CD8-positive, alpha-beta memory T cell (primary cell): ENCODE measurements around the gene KCNE3. TPM values are rescaled to one million over a fixed set of nuclear protein-coding genes. Genes with fewer than 3 reads are reported as not detected.

Experiments used
- CTCF ChIA-PET: fragments of 350-600 bp; sonication (Branson Sonifier 250); formaldehyde crosslinking; loops from one replicate; lab custom pipeline; 2021; ENCODE audit warnings: antibody characterized with exemption; lab: Charles Lee
- POLR2A ChIA-PET: fragments of 350-600 bp; sonication (Branson Sonifier 250); formaldehyde crosslinking; loops from one replicate; lab custom pipeline; 2021; ENCODE audit warnings: antibody characterized with exemption; lab: Charles Lee
- DNase-seq, 5 donors: peaks; one replicate each; pipeline versions ENCODE4 v3.0.0 to v3.0.0-alpha.2; 2020 to 2022; ENCODE audit warnings: mixed read lengths in 1 of 5
- H3K27ac ChIP-seq: one replicate; pipeline ENCODE4 v1.7.0; 2013; ENCODE audit warnings: low read depth, mild to moderate bottlenecking, low read length, moderate library complexity
- H3K27me3 ChIP-seq: 2 replicates; pipeline ENCODE4 v1.7.0; 2013; ENCODE audit warnings: low read length, mild to moderate bottlenecking; ENCODE audit not compliant: insufficient read depth, poor library complexity, severe bottlenecking
- H3K36me3 ChIP-seq: 2 replicates; pipeline ENCODE4 v1.7.0; 2013; ENCODE audit warnings: mild to moderate bottlenecking, low read length, moderate library complexity; ENCODE audit not compliant: insufficient read depth
- H3K4me1 ChIP-seq: 2 replicates; pipeline ENCODE4 v1.7.0; 2013; ENCODE audit warnings: mild to moderate bottlenecking, low read length, moderate library complexity; ENCODE audit not compliant: insufficient read depth
- H3K4me3 ChIP-seq: 2 replicates; pipeline ENCODE4 v1.7.0; 2013; ENCODE audit warnings: mild to moderate bottlenecking, low read length
- H3K9me3 ChIP-seq: 2 replicates; pipeline ENCODE4 v1.7.0; 2013; ENCODE audit warnings: mild to moderate bottlenecking, low read length
- H3K27ac Mint-ChIP-seq, 8 donors: one replicate each; pipeline ENCODE4 v1.8.0; 2020 to 2021; ENCODE audit warnings: mixed read lengths in 8 of 8, mild to moderate bottlenecking in 6 of 8, inconsistent platforms in 3 of 8, moderate library complexity in 3 of 8
- H3K27me3 Mint-ChIP-seq, 2 donors: one replicate each; pipeline ENCODE4 v1.8.0; 2020 to 2021; ENCODE audit warnings: mixed read lengths in 2 of 2, mild to moderate bottlenecking in 1 of 2, moderate library complexity in 1 of 2
- H3K36me3 Mint-ChIP-seq, 3 donors: one replicate each; pipeline ENCODE4 v1.8.0; 2020 to 2021; ENCODE audit warnings: mixed read lengths in 3 of 3, inconsistent platforms in 1 of 3, mild to moderate bottlenecking in 1 of 3
- H3K4me1 Mint-ChIP-seq, 3 donors: one replicate each; pipeline ENCODE4 v1.8.0; 2020 to 2021; ENCODE audit warnings: mixed read lengths in 3 of 3, inconsistent platforms in 1 of 3, mild to moderate bottlenecking in 1 of 3
- H3K4me3 Mint-ChIP-seq, 7 donors: one replicate each; pipeline ENCODE4 v1.8.0; 2020 to 2021; ENCODE audit warnings: mixed read lengths in 7 of 7, mild to moderate bottlenecking in 6 of 7, moderate library complexity in 4 of 7, inconsistent platforms in 2 of 7
- H3K9me3 Mint-ChIP-seq, 5 donors: one replicate each; pipeline ENCODE4 v1.8.0; 2020 to 2022; ENCODE audit warnings: mixed read lengths in 5 of 5, mild to moderate bottlenecking in 3 of 5, moderate library complexity in 2 of 5, inconsistent platforms in 1 of 5
- polyA plus RNA-seq: library from polyadenylated mRNA; unstranded; fragments of 300-500 nt; fragmentation: Illumina TruSeq; gene quantifications from one replicate; pipeline ENCODE4 v1.2.3, GENCODE V29; 2021
- total RNA-seq, 2 experiments: library from RNA; stranded (reverse); gene quantifications; one replicate each; pipeline ENCODE4 v1.2.3, GENCODE V29; 2021

The KCNE3 gene
- total RNA-seq: under 1 TPM in 1 of 2 experiments, not detected in 1; 0.07 TPM
- polyA plus RNA-seq: not detected

- Mint-ChIP-seq H3K27ac (no peak within 1 kb of the TSS), H3K4me3 (peak within 1 kb of the TSS in 1 of 7 donors; percentile 33), H3K27me3 (peaks cover 30 to 54% of the 10 kb centered on the region in 2 donors), H3K4me1 (peaks cover 0 to 7% (median 1%) of the 10 kb centered on the region in 3 donors), H3K9me3 (no peaks in the 10 kb centered on the region), H3K36me3 (no peaks in the 10 kb centered on the region)
- Histone ChIP-seq H3K27ac (no peak within 1 kb of the TSS), H3K9me3 (no peaks in the 10 kb centered on the region), H3K4me1 (no peaks in the 10 kb centered on the region), H3K4me3 (no peak within 1 kb of the TSS), H3K36me3 (no peaks in the 10 kb centered on the region), H3K27me3 (peaks cover 4% of the 10 kb centered on the region)
- POLR2A ChIA-PET: no interaction called here
- CTCF ChIA-PET: interaction anchor here (1.1 kb wide), 1 partner anchor 14 kb away, joined by 3 read pairs; no protein-coding TSS in a partner anchor
- DNase-seq: no peak
These were observed at the start of gene KCNE3 for GRCh38 chr11:74466916-74467885. Gene KCNE3 (minus strand): TSS chr11:74467549. CDS start chr11:74457563, 9,986 bp downstream.

GRCh38 chr11:74507582-74507981 lies 40.2 kb upstream of the KCNE3 start:
- Mint-ChIP-seq H3K36me3 (peaks cover 0 to 4% (median 0%) of the 10 kb centered on the region in 3 donors), H3K4me1 (no peaks in the 10 kb centered on the region), H3K4me3 (no peak overlapping the region), H3K9me3 (peaks cover 0 to 10% (median 9%) of the 10 kb centered on the region in 5 donors), H3K27ac (no peak overlapping the region), H3K27me3 (peaks cover 2 to 17% of the 10 kb centered on the region in 2 donors)
- Histone ChIP-seq H3K27ac (no peak overlapping the region), H3K4me1 (no peaks in the 10 kb centered on the region), H3K9me3 (no peaks in the 10 kb centered on the region), H3K4me3 (no peak overlapping the region), H3K36me3 (no peaks in the 10 kb centered on the region), H3K27me3 (no peaks in the 10 kb centered on the region)
- POLR2A ChIA-PET: no interaction called here
- CTCF ChIA-PET: no interaction called here
- DNase-seq: no peak

GRCh38 chr11:74506823-74507222 lies 39.5 kb upstream of the KCNE3 start:
- Mint-ChIP-seq H3K4me1 (no peaks in the 10 kb centered on the region), H3K27ac (no peak overlapping the region), H3K27me3 (peaks cover 2 to 10% of the 10 kb centered on the region in 2 donors), H3K4me3 (no peak overlapping the region), H3K36me3 (peaks cover 0 to 9% (median 0%) of the 10 kb centered on the region in 3 donors), H3K9me3 (peaks cover 0 to 14% (median 13%) of the 10 kb centered on the region in 5 donors)
- no peaks in the 10 kb centered on the region for H3K4me1 ChIP-seq
- H3K9me3 ChIP-seq: no peaks in the 10 kb centered on the region
- H3K27me3 ChIP-seq: no peaks in the 10 kb centered on the region
- H3K27ac ChIP-seq: no peak overlapping the region
- DNase-seq: no peak
- H3K36me3 ChIP-seq: no peaks in the 10 kb centered on the region
- ChIA-PET CTCF (no interaction called here), POLR2A (no interaction called here)
- no peak overlapping the region for H3K4me3 ChIP-seq

GRCh38 chr11:74505911-74506310 lies 38.6 kb upstream of the KCNE3 start:
- Histone ChIP-seq H3K27me3 (no peaks in the 10 kb centered on the region), H3K27ac (no peak overlapping the region), H3K4me1 (no peaks in the 10 kb centered on the region), H3K36me3 (no peaks in the 10 kb centered on the region), H3K4me3 (no peak overlapping the region), H3K9me3 (no peaks in the 10 kb centered on the region)
- no peaks in the 10 kb centered on the region for H3K4me1 Mint-ChIP-seq
- peaks cover 0 to 17% (median 14%) of the 10 kb centered on the region in 5 donors for H3K9me3 Mint-ChIP-seq
- H3K27me3 Mint-ChIP-seq: peaks cover 0 to 4% of the 10 kb centered on the region in 2 donors
- H3K36me3 Mint-ChIP-seq: peaks cover 0 to 15% (median 0%) of the 10 kb centered on the region in 3 donors
- no peak overlapping the region for H3K4me3 Mint-ChIP-seq
- DNase-seq: no peak
- H3K27ac Mint-ChIP-seq: no peak overlapping the region
- ChIA-PET POLR2A (no interaction called here), CTCF (no interaction called here)

- Histone ChIP-seq H3K36me3 (no peaks in the 10 kb centered on the region), H3K9me3 (no peaks in the 10 kb centered on the region), H3K4me3 (no peak overlapping the region), H3K27me3 (no peaks in the 10 kb centered on the region), H3K27ac (peak overlapping the region; percentile 29), H3K4me1 (no peaks in the 10 kb centered on the region)
- Mint-ChIP-seq H3K27me3 (no peaks in the 10 kb centered on the region), H3K27ac (no peak overlapping the region), H3K4me1 (no peaks in the 10 kb centered on the region), H3K36me3 (peaks cover 0 to 17% (median 0%) of the 10 kb centered on the region in 3 donors), H3K4me3 (no peak overlapping the region), H3K9me3 (peaks cover 0 to 16% (median 14%) of the 10 kb centered on the region in 5 donors)
- DNase-seq: no peak
- POLR2A ChIA-PET: interaction anchor here (0.9 kb wide), 1 partner anchor 11 kb away, joined by 3 read pairs; the partner anchor contains the start of gene LIPT2
- CTCF ChIA-PET: interaction anchor here (0.5 kb wide), 1 partner anchor 133 kb away, joined by 3 read pairs; no protein-coding TSS in a partner anchor
These were observed 36.8 kb upstream of the KCNE3 start for GRCh38 chr11:74504100-74504691.

- CTCF ChIA-PET: interaction anchor here (1.5 kb wide), 1 partner anchor 43 kb away, joined by 3 read pairs; no protein-coding TSS in a partner anchor
- Mint-ChIP-seq H3K4me3 (peak overlapping the region in 1 of 7 donors; percentile 64), H3K4me1 (peaks cover 18 to 30% (median 19%) of the 10 kb centered on the region in 3 donors), H3K27me3 (no peaks in the 10 kb centered on the region), H3K27ac (peak overlapping the region in 2 of 8 donors; percentile 35 to 47), H3K9me3 (no peaks in the 10 kb centered on the region), H3K36me3 (peaks cover 1 to 9% (median 9%) of the 10 kb centered on the region in 3 donors)
- POLR2A ChIA-PET: no interaction called here
- Histone ChIP-seq H3K9me3 (no peaks in the 10 kb centered on the region), H3K4me1 (peaks cover 9% of the 10 kb centered on the region), H3K4me3 (no peak overlapping the region), H3K27me3 (no peaks in the 10 kb centered on the region), H3K27ac (no peak overlapping the region), H3K36me3 (peaks cover 4% of the 10 kb centered on the region)
- no peak for DNase-seq
These were observed 27.6 kb upstream of the KCNE3 start for GRCh38 chr11:74494916-74495315.

GRCh38 chr11:74493791-74494630 lies 26.7 kb upstream of the KCNE3 start:
- no peak for DNase-seq
- Mint-ChIP-seq H3K4me1 (peaks cover 18 to 30% (median 19%) of the 10 kb centered on the region in 3 donors), H3K9me3 (no peaks in the 10 kb centered on the region), H3K27me3 (no peaks in the 10 kb centered on the region), H3K27ac (peak overlapping the region; percentile 62 to 96 (median 88)), H3K36me3 (peaks cover 1 to 11% (median 9%) of the 10 kb centered on the region in 3 donors), H3K4me3 (peak overlapping the region; percentile 80 to 95 (median 88))
- peak overlapping the region; percentile 92 for H3K27ac ChIP-seq
- ChIA-PET POLR2A (interaction anchor here (0.6 to 1.8 kb wide), 11 partner anchors 9 to 1678 kb away, joined by 3 to 28 read pairs (median 4); partner anchors contain the start of genes C2CD3, NEU3, PGM2L1 and POLD3), CTCF (interaction anchor here (1.2 to 1.8 kb wide), 5 partner anchors 13 to 239 kb away, joined by 3 to 8 read pairs (median 3); partner anchors contain the start of gene PGM2L1)
- peak overlapping the region; percentile 74 for H3K4me3 ChIP-seq
- no peaks in the 10 kb centered on the region for H3K9me3 ChIP-seq
- H3K4me1 ChIP-seq: peaks cover 9% of the 10 kb centered on the region
- no peaks in the 10 kb centered on the region for H3K27me3 ChIP-seq
- H3K36me3 ChIP-seq: peaks cover 4% of the 10 kb centered on the region
